ENCODE data around the gene ARL15.

DNA sequence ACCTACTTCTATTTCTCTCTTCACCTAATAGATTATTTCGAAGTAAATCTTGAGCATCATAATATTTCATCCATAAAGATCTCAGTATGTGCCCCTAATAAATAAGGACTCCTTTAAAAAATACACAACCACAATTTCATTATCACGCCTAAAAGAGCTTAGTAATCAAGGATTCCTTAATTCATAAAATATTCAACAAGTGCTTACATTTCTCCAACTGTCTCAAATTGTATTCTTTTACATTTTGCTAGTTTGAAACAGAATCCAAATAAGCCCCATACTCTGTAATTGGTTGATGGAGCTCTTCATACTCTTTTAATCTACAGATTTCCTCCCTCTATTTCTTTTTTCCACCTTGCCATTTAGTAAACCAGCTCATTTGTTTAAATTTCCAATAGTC lies 432.4 kb downstream of the ARL15 start:
- TF ChIP-seq POLR2A (IDR thresholded peaks at IDR 0.05) = no peak
- TF ChIP-seq, protein P1, sequence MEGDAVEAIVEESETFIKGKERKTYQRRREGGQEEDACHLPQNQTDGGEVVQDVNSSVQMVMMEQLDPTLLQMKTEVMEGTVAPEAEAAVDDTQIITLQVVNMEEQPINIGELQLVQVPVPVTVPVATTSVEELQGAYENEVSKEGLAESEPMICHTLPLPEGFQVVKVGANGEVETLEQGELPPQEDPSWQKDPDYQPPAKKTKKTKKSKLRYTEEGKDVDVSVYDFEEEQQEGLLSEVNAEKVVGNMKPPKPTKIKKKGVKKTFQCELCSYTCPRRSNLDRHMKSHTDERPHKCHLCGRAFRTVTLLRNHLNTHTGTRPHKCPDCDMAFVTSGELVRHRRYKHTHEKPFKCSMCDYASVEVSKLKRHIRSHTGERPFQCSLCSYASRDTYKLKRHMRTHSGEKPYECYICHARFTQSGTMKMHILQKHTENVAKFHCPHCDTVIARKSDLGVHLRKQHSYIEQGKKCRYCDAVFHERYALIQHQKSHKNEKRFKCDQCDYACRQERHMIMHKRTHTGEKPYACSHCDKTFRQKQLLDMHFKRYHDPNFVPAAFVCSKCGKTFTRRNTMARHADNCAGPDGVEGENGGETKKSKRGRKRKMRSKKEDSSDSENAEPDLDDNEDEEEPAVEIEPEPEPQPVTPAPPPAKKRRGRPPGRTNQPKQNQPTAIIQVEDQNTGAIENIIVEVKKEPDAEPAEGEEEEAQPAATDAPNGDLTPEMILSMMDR (IDR thresholded peaks at IDR 0.05) = no peak

Measured in breast epithelium (tissue), 3 donors.